Uterus (tissue), 4 donors: ENCODE measurements around the gene CLMP. TPM values are rescaled to one million over a fixed set of nuclear protein-coding genes. Genes with fewer than 3 reads are reported as not detected.

Source experiments
- DNase-seq, 2 donors: peaks; one replicate each; pipeline ENCODE4 v3.0.0-alpha.2; 2019 to 2020
- H3K27ac ChIP-seq, 2 donors: fragments of 200-600 bp; sonication (generic); 1 replicate in 1 of 2; 2 replicates in 1 of 2; pipeline ENCODE4 v1.5.1; 2016 to 2018
- H3K27me3 ChIP-seq, 2 donors: fragments of 200-600 bp; sonication (generic); one replicate each; pipeline ENCODE4 v1.5.1; 2018 to 2019; ENCODE audit warnings: control low read depth in 1 of 2
- H3K36me3 ChIP-seq, 2 donors: fragments of 200-600 bp; sonication (generic); one replicate each; pipeline ENCODE4 v1.5.1; 2019; ENCODE audit warnings: control low read depth in 1 of 2
- H3K4me1 ChIP-seq, 2 donors: fragments of 200-600 bp; sonication (generic); one replicate each; pipeline ENCODE4 v1.5.1; 2018 to 2019; ENCODE audit warnings: control low read depth in 1 of 2
- H3K4me3 ChIP-seq, 2 donors: fragments of 200-600 bp; sonication (generic); 1 replicate in 1 of 2; 2 replicates in 1 of 2; pipeline ENCODE4 v1.5.1; 2018 to 2019; ENCODE audit warnings: mild to moderate bottlenecking in 1 of 2
- H3K9me3 ChIP-seq, 2 donors: fragments of 200-600 bp; sonication (generic); one replicate each; pipeline ENCODE4 v1.5.1; 2019; ENCODE audit warnings: control low read depth in 1 of 2
- POLR2A ChIP-seq, 2 donors: fragments of 450-650 bp; IDR thresholded peaks; one replicate each; pipeline ENCODE4 v1.6.1; 2016; ENCODE audit warnings: antibody characterized with exemption in 2 of 2, mild to moderate bottlenecking in 1 of 2, moderate library complexity in 1 of 2
- intact Hi-C: fragments of 100-400 bp; cut with DNase I; formaldehyde crosslinking; loops from one replicate; pipeline ENCODE4 v1.15.1; 2023; ENCODE audit warnings: low total_unique reads
- total RNA-seq, 4 donors: library from RNA; depleted of rRNA in 3 of 4; stranded (reverse); fragments of >200 nt in 3 of 4; gene quantifications; one replicate each; pipeline versions ENCODE4 v1.1.0 to v1.2.4, GENCODE V29; 2014 to 2023
- TF ChIP-seq, protein P1 (sequence below), 4 experiments: fragments of 200-600 bp in 2 of 4; fragments of 450-650 bp in 2 of 4; sonication (generic) in 2 of 4; IDR thresholded peaks; one replicate each; pipeline ENCODE4 v1.5.1; 2016 to 2019; ENCODE audit warnings: antibody characterized with exemption in 4 of 4, mild to moderate bottlenecking in 2 of 4, moderate library complexity in 1 of 4
- donor health status: DM: yes; HTN: yes; CAD: no.

The CLMP gene
- total RNA-seq, 4 donors from 2014 or later, result 51.6 to 143 (median 95.7) TPM

DNA sequence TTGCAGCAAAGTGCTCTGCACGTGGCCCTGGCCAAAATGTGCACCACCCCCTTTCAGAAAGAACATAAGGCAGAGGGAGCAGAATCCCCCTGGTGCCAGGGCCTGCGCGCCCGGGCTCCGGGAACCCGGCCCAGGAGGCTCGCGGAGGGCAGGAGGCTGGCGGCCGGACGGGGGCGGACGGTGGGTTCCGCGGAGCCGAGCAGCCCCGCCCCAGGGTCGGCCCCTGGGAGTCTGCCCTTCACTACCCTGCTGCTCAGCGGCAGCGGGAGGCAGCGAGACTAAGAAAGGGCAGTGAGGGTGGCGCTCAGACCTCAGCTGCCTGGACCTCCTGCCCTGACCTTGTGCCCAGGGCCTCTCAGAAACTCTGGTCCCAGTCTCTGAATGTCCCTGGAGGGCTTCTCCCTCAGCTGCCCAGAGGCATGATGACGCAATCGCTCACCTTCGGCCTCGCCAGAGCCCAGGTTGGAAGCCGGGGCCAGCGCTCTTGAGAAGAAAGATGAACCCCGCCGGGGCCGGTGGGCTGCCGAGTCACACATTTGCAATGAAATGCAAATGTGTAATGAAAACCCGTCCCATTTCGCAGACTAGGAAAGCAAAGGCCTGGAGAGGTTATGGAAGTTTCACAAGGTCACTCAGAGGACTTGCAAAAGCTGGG lies 1.1 kb upstream of the CLMP start:
- TF ChIP-seq POLR2A (IDR thresholded peaks at IDR 0.05), result no peak
- TF ChIP-seq, protein P1, sequence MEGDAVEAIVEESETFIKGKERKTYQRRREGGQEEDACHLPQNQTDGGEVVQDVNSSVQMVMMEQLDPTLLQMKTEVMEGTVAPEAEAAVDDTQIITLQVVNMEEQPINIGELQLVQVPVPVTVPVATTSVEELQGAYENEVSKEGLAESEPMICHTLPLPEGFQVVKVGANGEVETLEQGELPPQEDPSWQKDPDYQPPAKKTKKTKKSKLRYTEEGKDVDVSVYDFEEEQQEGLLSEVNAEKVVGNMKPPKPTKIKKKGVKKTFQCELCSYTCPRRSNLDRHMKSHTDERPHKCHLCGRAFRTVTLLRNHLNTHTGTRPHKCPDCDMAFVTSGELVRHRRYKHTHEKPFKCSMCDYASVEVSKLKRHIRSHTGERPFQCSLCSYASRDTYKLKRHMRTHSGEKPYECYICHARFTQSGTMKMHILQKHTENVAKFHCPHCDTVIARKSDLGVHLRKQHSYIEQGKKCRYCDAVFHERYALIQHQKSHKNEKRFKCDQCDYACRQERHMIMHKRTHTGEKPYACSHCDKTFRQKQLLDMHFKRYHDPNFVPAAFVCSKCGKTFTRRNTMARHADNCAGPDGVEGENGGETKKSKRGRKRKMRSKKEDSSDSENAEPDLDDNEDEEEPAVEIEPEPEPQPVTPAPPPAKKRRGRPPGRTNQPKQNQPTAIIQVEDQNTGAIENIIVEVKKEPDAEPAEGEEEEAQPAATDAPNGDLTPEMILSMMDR (IDR thresholded peaks at IDR 0.05), result no peak
- peak overlapping the region; percentile 91 to 93 for H3K27ac ChIP-seq
- intact Hi-C loops, result no loop called here

DNA sequence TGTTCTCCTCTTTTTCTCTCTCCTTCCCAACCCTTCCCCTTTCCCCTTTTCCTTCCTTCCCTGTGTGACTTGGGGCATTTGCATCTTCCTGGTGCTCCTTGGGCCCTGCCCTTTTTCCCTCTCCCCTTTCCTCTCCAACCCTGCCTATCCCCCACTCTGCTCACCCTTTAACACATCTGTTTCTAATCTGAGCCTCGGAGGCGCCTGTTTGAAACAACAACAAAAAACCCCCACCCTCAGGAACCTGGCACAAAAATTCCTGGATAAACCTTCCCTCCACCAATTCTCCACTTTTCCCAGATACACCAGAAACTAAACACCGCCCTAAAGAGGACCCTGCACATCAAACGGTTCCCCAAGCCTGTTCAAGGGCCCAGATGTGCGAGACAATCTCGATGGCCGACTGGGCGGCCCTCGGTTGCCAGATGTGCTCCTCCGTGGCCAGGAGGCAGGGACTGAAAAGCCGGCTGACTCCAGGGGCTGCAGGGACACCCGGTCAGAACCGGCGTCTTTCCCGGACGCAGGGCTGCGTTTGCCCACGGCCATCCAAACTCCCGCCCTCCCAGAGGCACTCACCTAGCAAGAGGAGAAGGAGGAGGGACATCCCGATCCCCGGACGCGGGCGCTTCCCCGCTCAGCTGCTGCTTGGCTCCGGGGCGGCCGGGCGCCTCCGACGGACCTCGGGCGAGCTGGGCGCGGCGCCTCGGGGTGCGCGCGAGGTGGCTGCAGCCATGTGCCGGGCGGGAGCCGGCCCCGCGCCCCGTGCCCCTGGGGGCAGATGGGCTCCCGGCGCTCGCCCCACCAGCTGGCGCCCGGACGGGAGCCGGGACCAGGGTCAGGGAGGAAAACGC lies 486 bp downstream of the CLMP start:
- H3K27ac ChIP-seq, result peak overlapping the region; percentile 91 to 93

More for the DNA sequence above, 1.1 kb upstream of the CLMP start:
- no peaks in the 10 kb centered on the region for H3K36me3 ChIP-seq
- no peak for DNase-seq
- H3K4me1 ChIP-seq, result no peaks in the 10 kb centered on the region
- H3K27me3 ChIP-seq, result no peaks in the 10 kb centered on the region
- no peak overlapping the region for H3K4me3 ChIP-seq
- H3K9me3 ChIP-seq, result no peaks in the 10 kb centered on the region

DNA sequence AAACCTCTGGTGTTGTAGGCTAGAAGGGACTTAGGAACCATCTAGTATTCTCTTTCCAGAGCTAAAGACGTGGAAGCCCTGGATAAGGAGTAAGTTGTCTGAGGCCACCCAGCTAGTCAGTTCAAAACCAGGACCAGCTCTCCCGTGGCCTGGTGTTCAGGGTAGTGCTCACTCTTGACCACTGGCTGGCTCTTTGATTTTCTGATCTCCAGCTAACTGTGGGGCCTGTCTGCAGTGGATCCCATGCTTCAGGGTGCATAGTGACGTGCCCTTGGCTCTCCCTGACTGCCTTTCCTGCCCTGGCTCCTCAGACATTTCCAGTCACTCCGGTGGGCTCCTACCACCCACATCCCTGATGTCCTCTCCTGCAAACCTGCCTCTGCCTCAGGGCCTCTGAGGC lies 1.3 kb downstream of the CLMP start:
- intact Hi-C loops, result no loop called here
- Histone ChIP-seq H3K27ac (peak overlapping the region; percentile 91 to 93), H3K4me1 (no peaks in the 10 kb centered on the region), H3K9me3 (no peaks in the 10 kb centered on the region), H3K4me3 (peak overlapping the region; percentile 50 to 57), H3K27me3 (no peaks in the 10 kb centered on the region), H3K36me3 (no peaks in the 10 kb centered on the region)
- TF ChIP-seq, protein P1 (IDR thresholded peaks at IDR 0.05), result no peak
- no peak for TF ChIP-seq POLR2A (IDR thresholded peaks at IDR 0.05)
- no peak for DNase-seq

More for the DNA sequence above, 486 bp downstream of the CLMP start:
- Histone ChIP-seq H3K4me3 (peak overlapping the region; percentile 50 to 57), H3K36me3 (no peaks in the 10 kb centered on the region), H3K9me3 (no peaks in the 10 kb centered on the region), H3K27me3 (no peaks in the 10 kb centered on the region), H3K4me1 (no peaks in the 10 kb centered on the region)
- DNase-seq, result peak; percentile 49 to 54
- TF ChIP-seq, protein P1 (IDR thresholded peaks at IDR 0.05), result no peak
- peak in 1 of 2 donors; percentile 42 for TF ChIP-seq POLR2A (IDR thresholded peaks at IDR 0.05)
- intact Hi-C loops, result no loop called here

DNA sequence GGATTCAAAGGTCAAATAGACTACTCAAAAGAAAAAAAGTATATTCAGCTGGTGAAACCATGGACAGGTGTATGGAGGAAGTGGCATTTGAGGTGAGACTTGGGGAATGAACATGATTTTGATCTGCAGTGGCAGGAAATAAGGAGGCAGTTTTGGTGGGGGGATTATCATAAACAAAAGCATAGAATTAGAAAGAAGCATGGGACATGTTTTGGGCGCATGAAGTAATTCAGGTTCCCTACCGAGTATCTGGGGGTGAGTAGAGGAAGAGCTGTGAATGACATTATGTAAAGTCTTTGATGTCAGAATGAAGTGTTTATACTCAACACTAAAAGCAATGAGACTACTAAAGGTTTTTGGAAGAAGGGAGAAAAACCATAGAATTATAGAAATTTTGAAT lies 3.1 kb downstream of the CLMP start:
- intact Hi-C loops, result no loop called here
- Histone ChIP-seq H3K4me3 (no peak overlapping the region), H3K27ac (peak overlapping the region; percentile 15 to 93), H3K9me3 (no peaks in the 10 kb centered on the region), H3K4me1 (no peaks in the 10 kb centered on the region), H3K36me3 (no peaks in the 10 kb centered on the region), H3K27me3 (no peaks in the 10 kb centered on the region)
- no peak for DNase-seq
- TF ChIP-seq, protein P1 (IDR thresholded peaks at IDR 0.05), result no peak
- no peak for TF ChIP-seq POLR2A (IDR thresholded peaks at IDR 0.05)

DNA sequence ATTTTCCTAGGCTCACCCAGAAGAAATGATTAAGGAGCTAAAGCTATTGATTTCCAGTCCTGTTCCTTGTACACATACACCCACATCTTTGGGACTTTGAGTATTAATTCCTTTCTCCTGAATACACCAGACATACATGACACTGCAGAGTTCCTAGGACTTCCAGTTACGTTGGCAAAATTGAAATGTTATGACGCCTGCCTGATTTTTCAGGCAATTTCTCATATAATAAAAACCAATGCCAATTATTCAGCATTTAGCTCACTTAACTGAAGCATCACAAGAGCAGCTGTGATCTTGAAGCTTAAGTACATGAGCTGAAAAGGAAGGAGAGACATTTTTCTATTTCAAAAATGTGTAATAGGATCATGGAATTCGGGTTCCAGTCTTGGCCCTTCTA lies 4.5 kb downstream of the CLMP start:
- no peak for DNase-seq
- Histone ChIP-seq H3K27me3 (no peaks in the 10 kb centered on the region), H3K9me3 (no peaks in the 10 kb centered on the region), H3K36me3 (no peaks in the 10 kb centered on the region), H3K4me1 (no peaks in the 10 kb centered on the region), H3K27ac (peak overlapping the region in 1 of 2 donors; percentile 33), H3K4me3 (no peak overlapping the region)
- intact Hi-C loops, result no loop called here
- TF ChIP-seq, protein P1 (IDR thresholded peaks at IDR 0.05), result no peak
- no peak for TF ChIP-seq POLR2A (IDR thresholded peaks at IDR 0.05)
